Mesenchymal stem cell (in vitro differentiated cells and primary cell): Measurements from ENCODE around the gene TNPO3.
A peak's percentile ranks its signal among the peaks of the same experiment; 100 is the strongest.

ENCODE experiments used
- DNase-seq: peaks from one replicate; pipeline ENCODE4 v3.0.0-alpha.2; 2013
- H2AFZ ChIP-seq: one replicate; pipeline ENCODE4 v1.6.1; 2013; ENCODE audit warnings: low read depth, mild to moderate bottlenecking, control low read depth, inconsistent platforms, low read length, moderate library complexity
- H2AK5ac ChIP-seq: 2 replicates; pipeline ENCODE4 v1.6.1; 2013; ENCODE audit warnings: low read length, moderate library complexity, mild to moderate bottlenecking, inconsistent platforms; ENCODE audit not compliant: severe bottlenecking
- H2BK120ac ChIP-seq: one replicate; pipeline ENCODE4 v1.6.1; 2013; ENCODE audit warnings: low read depth, mild to moderate bottlenecking, inconsistent platforms, low read length, moderate library complexity
- H2BK12ac ChIP-seq, 2 experiments: one replicate each; pipeline ENCODE4 v1.6.1; 2013; ENCODE audit warnings: inconsistent platforms in 2 of 2, low read length in 2 of 2, mild to moderate bottlenecking in 2 of 2, moderate library complexity in 2 of 2, control low read depth in 1 of 2
- H2BK15ac ChIP-seq: one replicate; pipeline ENCODE4 v1.6.1; 2013; ENCODE audit warnings: mild to moderate bottlenecking, low read depth, inconsistent platforms; ENCODE audit not compliant: poor library complexity, severe bottlenecking
- H2BK5ac ChIP-seq: 2 replicates; pipeline ENCODE4 v1.6.1; 2013; ENCODE audit warnings: low read depth, mild to moderate bottlenecking, low read length, control low read depth, inconsistent platforms; ENCODE audit not compliant: poor library complexity, severe bottlenecking
- H3K14ac ChIP-seq, 2 experiments: one replicate each; pipeline ENCODE4 v1.6.1; 2013; ENCODE audit warnings: inconsistent platforms in 2 of 2, low read length in 2 of 2, control low read depth in 1 of 2, mild to moderate bottlenecking in 1 of 2, moderate library complexity in 1 of 2
- H3K18ac ChIP-seq, 2 experiments: one replicate each; pipeline ENCODE4 v1.6.1; 2013; ENCODE audit warnings: inconsistent platforms in 2 of 2, low read length in 2 of 2, control low read depth in 1 of 2, low read depth in 1 of 2, mild to moderate bottlenecking in 1 of 2
- H3K23ac ChIP-seq, 2 experiments: one replicate each; pipeline ENCODE4 v1.6.1; 2013; ENCODE audit warnings: inconsistent platforms in 2 of 2, low read length in 2 of 2, mild to moderate bottlenecking in 2 of 2, moderate library complexity in 2 of 2, control low read depth in 1 of 2
- H3K27ac ChIP-seq: 2 replicates; pipeline ENCODE4 v1.5.1; 2013; ENCODE audit warnings: mild to moderate bottlenecking, moderate library complexity, low read length, control low read depth, inconsistent platforms; ENCODE audit not compliant: poor library complexity, severe bottlenecking
- H3K27me3 ChIP-seq, 2 experiments: 2 replicates each; pipeline versions ENCODE4 v1.6.1 to v1.7.0; 2013; ENCODE audit warnings: low read length in 2 of 2, mild to moderate bottlenecking in 2 of 2, moderate library complexity in 2 of 2, control low read depth in 1 of 2, inconsistent platforms in 1 of 2; ENCODE audit not compliant: control insufficient read depth in 1 of 2, insufficient read depth in 1 of 2
- H3K36me3 ChIP-seq, 2 experiments: 2 replicates each; pipeline versions ENCODE4 v1.6.1 to v1.7.0; 2013; ENCODE audit warnings: low read length in 2 of 2, control low read depth in 1 of 2, inconsistent platforms in 1 of 2, low read depth in 1 of 2, mild to moderate bottlenecking in 1 of 2; ENCODE audit not compliant: insufficient read depth in 2 of 2, control insufficient read depth in 1 of 2
- H3K4ac ChIP-seq, 2 experiments: one replicate each; pipeline ENCODE4 v1.6.1; 2013; ENCODE audit warnings: inconsistent platforms in 2 of 2, low read length in 2 of 2, mild to moderate bottlenecking in 2 of 2, moderate library complexity in 2 of 2, control low read depth in 1 of 2, low read depth in 1 of 2
- H3K4me1 ChIP-seq: 2 replicates; pipeline ENCODE4 v1.6.1; 2013; ENCODE audit warnings: low read depth, low read length, control low read depth; ENCODE audit not compliant: control insufficient read depth, insufficient read depth
- H3K4me2 ChIP-seq: 2 replicates; pipeline ENCODE4 v1.6.1; 2013; ENCODE audit warnings: low read length, mild to moderate bottlenecking, inconsistent platforms; ENCODE audit not compliant: poor library complexity, severe bottlenecking
- H3K4me3 ChIP-seq, 2 experiments: 2 replicates each; pipeline versions ENCODE4 v1.5.1 to v1.7.0; 2013; ENCODE audit warnings: low read length in 2 of 2, mild to moderate bottlenecking in 2 of 2, control low read depth in 1 of 2, low read depth in 1 of 2; ENCODE audit not compliant: insufficient read depth in 1 of 2
- H3K79me1 ChIP-seq: replicated peaks from 2 replicates; pipeline ENCODE4 v1.6.1; 2013; ENCODE audit warnings: mild to moderate bottlenecking, control low read depth, low read length, inconsistent platforms; ENCODE audit not compliant: poor library complexity, severe bottlenecking
- H3K9ac ChIP-seq: 2 replicates; pipeline ENCODE4 v1.7.0; 2013; ENCODE audit warnings: mild to moderate bottlenecking, low read length, moderate library complexity
- H3K9me3 ChIP-seq: 2 replicates; pipeline ENCODE4 v1.7.0; 2013; ENCODE audit warnings: mild to moderate bottlenecking, low read length; ENCODE audit not compliant: control insufficient read depth
- H4K8ac ChIP-seq: one replicate; pipeline ENCODE4 v1.6.1; 2013; ENCODE audit warnings: inconsistent platforms, mild to moderate bottlenecking, low read length, moderate library complexity
- H4K91ac ChIP-seq: one replicate; pipeline ENCODE4 v1.6.1; 2013; ENCODE audit warnings: mild to moderate bottlenecking, low read length, inconsistent platforms
- WGBS: methylation state at CpG from one replicate; pipeline ENCODE4 v1.1.7; 2013; ENCODE audit warnings: mixed read lengths; 5-methylcytosine and 5-hydroxymethylcytosine counted together

The TNPO3 gene

DNA sequence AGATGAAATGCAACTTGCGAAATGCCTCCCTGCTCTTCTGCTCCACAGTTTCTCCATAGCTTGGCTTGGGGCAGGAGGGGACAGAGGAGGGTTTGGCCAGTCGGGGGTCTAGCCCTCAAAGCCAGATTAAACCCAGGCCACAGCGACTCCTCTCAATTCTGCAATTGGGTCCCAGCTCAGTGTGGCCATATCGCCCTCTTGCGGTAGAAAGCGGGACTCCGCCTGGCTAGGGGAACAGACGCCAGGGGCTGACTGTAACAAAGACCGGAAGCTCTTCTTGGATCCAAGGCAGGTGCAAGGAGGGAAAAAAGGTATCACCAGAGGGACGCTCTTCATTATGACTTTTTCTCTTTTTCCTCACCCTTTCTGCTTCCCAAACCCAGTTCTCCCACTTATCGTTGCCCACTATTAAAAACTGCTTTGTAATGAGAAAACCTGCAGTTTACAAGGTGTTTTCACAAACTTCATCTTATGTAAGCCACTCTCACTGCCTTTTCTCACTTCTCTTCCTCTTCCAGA, 36.6 kb upstream of the TNPO3 start:
- Histone ChIP-seq H3K23ac (no peak overlapping the region), H4K8ac (no peak overlapping the region), H3K9me3 (no peaks in the 10 kb centered on the region), H3K36me3 (no peaks in the 10 kb centered on the region), H3K27me3 (peaks cover 4 to 20% of the 10 kb centered on the region in 2 experiments), H2BK120ac (no peak overlapping the region), H2BK15ac (no peak overlapping the region), H3K4me1 (peaks cover 4% of the 10 kb centered on the region), H3K79me1 (no peaks in the 10 kb centered on the region), H3K27ac (no peak overlapping the region), H3K4ac (no peak overlapping the region), H2AK5ac (no peak overlapping the region), H4K91ac (no peak overlapping the region), H3K14ac (no peak overlapping the region), H3K4me2 (peak overlapping the region; percentile 44), H2BK12ac (no peak overlapping the region), H2AFZ (no peak overlapping the region), H3K4me3 (no peak overlapping the region), H2BK5ac (no peak overlapping the region), H3K9ac (no peak overlapping the region), H3K18ac (no peak overlapping the region)
- WGBS, result 14% methylated on average over 11 of the region's 11 CpGs
- peak; percentile 65 for DNase-seq

DNA sequence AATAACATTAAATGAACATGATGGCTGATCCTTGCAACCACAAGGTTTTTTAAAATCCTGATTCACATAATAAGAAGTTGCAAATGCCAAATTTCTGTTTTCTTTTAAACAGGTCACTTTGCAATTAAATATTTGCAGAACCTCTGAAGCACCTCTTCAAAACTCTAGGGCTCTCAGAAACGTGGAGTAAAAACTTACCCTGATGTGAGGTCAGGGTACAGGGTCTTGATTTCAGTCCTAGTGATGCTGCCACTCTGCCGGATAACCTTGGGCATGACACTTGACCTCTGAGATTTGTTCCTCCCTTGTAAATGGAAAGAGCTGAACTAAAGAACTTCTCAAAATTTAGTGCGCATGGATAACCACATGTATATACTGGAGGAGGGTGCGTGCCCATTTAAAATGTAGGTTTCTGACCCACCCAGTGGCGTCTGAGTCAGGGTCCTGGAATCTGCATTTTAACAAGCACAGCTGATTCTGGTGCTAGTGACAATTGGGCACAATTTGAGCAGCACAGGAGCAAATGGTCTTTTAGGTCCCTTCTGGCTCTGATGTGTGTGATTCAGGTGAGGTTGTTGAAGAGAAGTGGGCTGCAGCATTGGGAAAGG, 35.5 kb upstream of the TNPO3 start:
- Histone ChIP-seq H4K91ac (no peak overlapping the region), H3K27ac (no peak overlapping the region), H3K9ac (no peak overlapping the region), H4K8ac (no peak overlapping the region), H3K36me3 (no peaks in the 10 kb centered on the region), H3K14ac (no peak overlapping the region), H3K23ac (no peak overlapping the region), H2AFZ (no peak overlapping the region), H2BK5ac (no peak overlapping the region), H3K18ac (no peak overlapping the region), H2BK120ac (no peak overlapping the region), H3K27me3 (peaks cover 4 to 11% of the 10 kb centered on the region in 2 experiments), H2BK15ac (no peak overlapping the region), H3K4ac (no peak overlapping the region), H2AK5ac (no peak overlapping the region), H3K4me3 (no peak overlapping the region), H3K79me1 (no peaks in the 10 kb centered on the region), H2BK12ac (no peak overlapping the region), H3K4me2 (no peak overlapping the region), H3K4me1 (peaks cover 4% of the 10 kb centered on the region), H3K9me3 (no peaks in the 10 kb centered on the region)
- 76% methylated on average over 5 of the region's 5 CpGs for WGBS
- DNase-seq, result no peak

DNA sequence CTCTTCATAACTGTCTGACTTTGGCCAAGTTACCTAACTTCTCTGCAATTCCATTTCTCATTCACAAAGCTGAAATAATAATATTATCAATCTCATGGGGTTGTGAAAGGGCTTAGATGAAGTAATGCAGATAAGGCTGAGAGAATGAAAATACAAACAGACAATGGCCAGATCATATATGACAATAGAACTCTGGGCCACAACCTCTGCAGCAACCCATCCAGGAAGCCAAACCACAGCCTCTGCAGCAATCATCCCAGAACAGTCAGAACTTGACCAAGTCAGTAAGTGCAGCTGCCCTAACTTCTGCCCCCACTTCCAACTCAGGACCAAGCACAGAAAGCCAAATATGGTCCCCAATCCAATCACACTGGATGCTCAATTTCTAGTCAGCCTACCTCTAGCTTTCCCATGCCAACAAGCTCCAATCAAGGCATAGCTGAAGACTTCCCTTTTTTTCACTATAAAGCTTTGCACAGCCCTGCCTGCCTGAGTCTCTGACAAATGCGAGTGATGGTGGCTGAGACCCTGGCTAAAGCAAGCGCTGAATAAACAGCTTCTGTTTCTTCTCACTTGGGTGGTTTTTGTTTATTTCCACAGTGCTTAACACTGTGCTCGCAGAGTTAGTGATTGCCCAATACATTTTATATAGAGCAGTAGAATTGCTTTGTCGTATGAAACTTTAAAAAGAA, 34.8 kb upstream of the TNPO3 start:
- 59% methylated on average over 2 of the region's 4 CpGs for WGBS
- no peak overlapping the region for H3K4ac ChIP-seq
- peaks cover 4 to 7% of the 10 kb centered on the region in 2 experiments for H3K27me3 ChIP-seq
- H2BK120ac ChIP-seq, result no peak overlapping the region
- no peak overlapping the region for H3K4me2 ChIP-seq
- H3K9me3 ChIP-seq, result no peaks in the 10 kb centered on the region
- no peak overlapping the region for H2BK5ac ChIP-seq
- H3K23ac ChIP-seq, result no peak overlapping the region
- H3K27ac ChIP-seq, result no peak overlapping the region
- H3K9ac ChIP-seq, result no peak overlapping the region
- no peak overlapping the region for H4K8ac ChIP-seq
- H3K79me1 ChIP-seq, result no peaks in the 10 kb centered on the region
- H3K36me3 ChIP-seq, result no peaks in the 10 kb centered on the region
- peaks cover 4% of the 10 kb centered on the region for H3K4me1 ChIP-seq
- H2BK12ac ChIP-seq, result no peak overlapping the region
- H2AFZ ChIP-seq, result no peak overlapping the region
- H3K14ac ChIP-seq, result no peak overlapping the region
- no peak overlapping the region for H3K4me3 ChIP-seq
- no peak overlapping the region for H4K91ac ChIP-seq
- H2BK15ac ChIP-seq, result no peak overlapping the region
- no peak overlapping the region for H3K18ac ChIP-seq
- H2AK5ac ChIP-seq, result peak overlapping the region; percentile 8
- peak; percentile 52 for DNase-seq

DNA sequence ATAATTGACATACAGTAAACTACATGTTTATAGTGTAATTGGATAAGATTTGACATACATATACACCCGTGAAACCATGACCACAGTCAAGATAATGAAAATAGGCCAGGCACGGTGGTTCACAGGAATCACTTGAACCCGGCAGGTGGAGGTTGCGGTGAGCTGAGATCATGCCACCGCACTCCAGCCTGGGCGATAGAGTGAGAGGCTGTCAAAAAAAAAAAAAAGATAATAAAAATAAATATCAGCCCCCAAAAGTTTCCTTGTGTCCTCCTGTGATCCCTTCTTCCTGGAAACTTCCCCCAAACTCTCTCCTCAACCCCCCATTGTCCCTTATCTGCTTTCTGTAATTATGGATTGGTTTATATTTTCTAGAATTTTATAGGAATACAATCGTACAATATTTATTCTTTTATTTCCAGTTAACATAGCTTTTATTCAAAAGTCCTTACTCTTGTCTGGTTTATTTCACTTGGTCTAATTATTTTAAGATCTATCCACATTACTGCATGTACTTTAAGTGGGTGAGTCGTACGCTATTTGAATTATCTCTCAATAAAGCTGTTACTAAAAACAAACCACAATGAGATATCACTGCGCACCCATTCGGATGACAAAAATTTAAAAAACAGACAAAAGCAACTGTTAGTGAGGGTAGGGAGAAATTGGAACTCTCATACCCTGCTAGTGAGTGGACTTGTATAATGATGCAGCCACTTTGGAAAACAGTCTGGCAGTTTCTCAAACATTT, 30.1 kb upstream of the TNPO3 start:
- Histone ChIP-seq H3K18ac (no peak overlapping the region), H2BK5ac (no peak overlapping the region), H3K4me2 (no peak overlapping the region), H3K4me3 (no peak overlapping the region), H3K4me1 (peaks cover 2% of the 10 kb centered on the region), H3K9me3 (no peaks in the 10 kb centered on the region), H3K23ac (no peak overlapping the region), H3K27ac (no peak overlapping the region), H4K8ac (no peak overlapping the region), H2BK15ac (no peak overlapping the region), H2BK12ac (no peak overlapping the region), H3K4ac (no peak overlapping the region), H2BK120ac (no peak overlapping the region), H3K27me3 (peaks cover 4 to 6% of the 10 kb centered on the region in 2 experiments), H3K9ac (no peak overlapping the region), H3K36me3 (no peaks in the 10 kb centered on the region), H3K79me1 (no peaks in the 10 kb centered on the region), H2AFZ (no peak overlapping the region), H4K91ac (no peak overlapping the region), H3K14ac (no peak overlapping the region), H2AK5ac (no peak overlapping the region)
- 100% methylated on average over 4 of the region's 11 CpGs for WGBS
- no peak for DNase-seq
